Measurements from ENCODE around the gene DYNLT5.
"Not testable (repeated sequence)": the region's sequence is repeated elsewhere in the genome, so short reads cannot be mapped to it uniquely, and the experiment has no call there.

The DYNLT5 gene

DNA sequence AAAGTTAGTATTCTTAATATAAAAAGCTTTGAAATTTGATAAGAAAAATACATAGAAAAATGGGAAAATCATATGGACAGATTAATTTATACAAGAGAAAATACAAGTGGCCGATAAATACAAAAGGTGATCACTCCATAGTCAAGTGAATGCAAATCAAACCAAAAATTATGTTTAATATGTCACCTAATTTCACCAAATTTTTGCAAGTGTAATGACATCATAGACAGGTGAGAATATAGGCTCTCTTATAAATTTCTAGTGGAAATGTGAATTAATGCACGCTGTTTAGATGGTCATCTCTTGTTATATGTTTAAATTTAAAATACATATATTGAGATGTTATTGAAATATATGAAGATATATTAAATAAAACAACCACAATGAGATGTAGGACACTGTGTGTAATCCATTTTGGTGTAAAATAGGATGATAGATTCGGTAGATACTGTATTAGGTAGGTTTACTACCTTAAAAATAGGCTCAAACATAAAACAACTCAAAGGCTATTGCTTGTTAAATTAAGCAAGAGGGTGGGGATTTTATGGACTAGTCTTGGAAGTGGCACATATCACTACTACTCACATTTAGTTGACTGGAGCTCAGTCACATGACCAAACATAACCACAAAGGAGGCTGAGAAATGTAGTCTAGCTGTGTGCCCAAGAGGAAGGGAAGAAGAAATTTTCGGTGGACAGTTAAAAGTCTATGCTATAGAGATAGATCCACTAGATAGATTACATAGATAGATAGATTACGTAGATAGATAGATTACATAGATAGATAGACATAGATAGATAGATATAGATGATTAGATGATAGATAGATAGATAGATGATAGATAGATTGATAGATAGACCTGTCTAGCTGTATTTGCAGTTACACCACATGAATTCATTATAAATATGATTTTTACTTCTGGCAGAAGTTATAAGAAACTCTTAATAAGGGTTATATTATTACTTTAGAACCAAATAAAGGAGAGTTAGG lies 39.7 kb downstream of the DYNLT5 start:
- DNase-seq (ENCODE audit: low spot score) = no peak
- in situ Hi-C loops (cut with MboI; ENCODE audit: low pct_unique_long_range_greater_than_20kb, low sequenced_read_pairs, unreplicated experiment) = no loop called here
- TF ChIP-seq, protein P1, sequence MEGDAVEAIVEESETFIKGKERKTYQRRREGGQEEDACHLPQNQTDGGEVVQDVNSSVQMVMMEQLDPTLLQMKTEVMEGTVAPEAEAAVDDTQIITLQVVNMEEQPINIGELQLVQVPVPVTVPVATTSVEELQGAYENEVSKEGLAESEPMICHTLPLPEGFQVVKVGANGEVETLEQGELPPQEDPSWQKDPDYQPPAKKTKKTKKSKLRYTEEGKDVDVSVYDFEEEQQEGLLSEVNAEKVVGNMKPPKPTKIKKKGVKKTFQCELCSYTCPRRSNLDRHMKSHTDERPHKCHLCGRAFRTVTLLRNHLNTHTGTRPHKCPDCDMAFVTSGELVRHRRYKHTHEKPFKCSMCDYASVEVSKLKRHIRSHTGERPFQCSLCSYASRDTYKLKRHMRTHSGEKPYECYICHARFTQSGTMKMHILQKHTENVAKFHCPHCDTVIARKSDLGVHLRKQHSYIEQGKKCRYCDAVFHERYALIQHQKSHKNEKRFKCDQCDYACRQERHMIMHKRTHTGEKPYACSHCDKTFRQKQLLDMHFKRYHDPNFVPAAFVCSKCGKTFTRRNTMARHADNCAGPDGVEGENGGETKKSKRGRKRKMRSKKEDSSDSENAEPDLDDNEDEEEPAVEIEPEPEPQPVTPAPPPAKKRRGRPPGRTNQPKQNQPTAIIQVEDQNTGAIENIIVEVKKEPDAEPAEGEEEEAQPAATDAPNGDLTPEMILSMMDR (IDR thresholded peaks at IDR 0.05; ENCODE audit: extremely low read depth, insufficient read depth, missing control alignments) = no peak

DNA sequence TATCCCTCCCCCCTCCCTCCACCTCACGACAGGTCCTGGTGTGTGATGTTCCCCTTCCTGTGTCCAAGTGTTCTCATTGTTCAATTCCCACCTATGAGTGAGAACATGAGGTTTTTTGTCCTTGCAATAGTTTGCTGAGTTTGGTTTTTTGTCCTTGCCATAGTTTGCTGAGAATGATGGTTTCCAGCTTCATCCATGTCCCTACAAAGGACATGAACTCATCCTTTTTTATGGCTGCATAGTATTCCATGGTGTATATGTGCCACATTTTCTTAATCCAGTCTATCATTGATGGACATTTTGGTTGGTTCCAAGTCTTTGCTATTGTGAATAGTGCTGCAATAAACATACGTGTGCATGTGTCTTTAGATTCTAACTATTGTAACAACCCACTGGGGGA lies 43.6 kb downstream of the DYNLT5 start:
- in situ Hi-C loops (cut with MboI; ENCODE audit: low pct_unique_long_range_greater_than_20kb, low sequenced_read_pairs, unreplicated experiment); DNase-seq (ENCODE audit: low spot score): not testable (repeated sequence)

DNA sequence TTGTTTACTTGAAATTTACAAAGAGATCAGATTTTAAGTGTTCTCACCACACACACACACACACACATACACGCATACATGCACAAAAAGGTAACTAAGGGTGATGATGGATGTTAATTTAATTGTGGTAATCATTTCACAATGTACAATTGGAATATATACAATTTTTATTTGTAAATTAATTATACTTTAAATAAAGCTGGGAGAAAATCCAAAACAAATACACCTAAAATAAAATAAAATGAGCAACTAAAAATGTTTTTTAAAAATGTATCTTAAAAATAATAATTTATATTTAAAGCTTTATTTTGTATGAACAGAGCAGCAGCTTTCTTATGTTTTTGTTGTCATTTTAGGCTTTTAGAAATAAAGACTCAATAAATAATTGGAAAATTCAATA lies 57.0 kb downstream of the DYNLT5 start:
- in situ Hi-C loops (cut with MboI; ENCODE audit: low pct_unique_long_range_greater_than_20kb, low sequenced_read_pairs, unreplicated experiment) = no loop called here
- no peak for DNase-seq (ENCODE audit: low spot score)
- TF ChIP-seq, protein P1 (IDR thresholded peaks at IDR 0.05; ENCODE audit: extremely low read depth, insufficient read depth, missing control alignments) = no peak

DNA sequence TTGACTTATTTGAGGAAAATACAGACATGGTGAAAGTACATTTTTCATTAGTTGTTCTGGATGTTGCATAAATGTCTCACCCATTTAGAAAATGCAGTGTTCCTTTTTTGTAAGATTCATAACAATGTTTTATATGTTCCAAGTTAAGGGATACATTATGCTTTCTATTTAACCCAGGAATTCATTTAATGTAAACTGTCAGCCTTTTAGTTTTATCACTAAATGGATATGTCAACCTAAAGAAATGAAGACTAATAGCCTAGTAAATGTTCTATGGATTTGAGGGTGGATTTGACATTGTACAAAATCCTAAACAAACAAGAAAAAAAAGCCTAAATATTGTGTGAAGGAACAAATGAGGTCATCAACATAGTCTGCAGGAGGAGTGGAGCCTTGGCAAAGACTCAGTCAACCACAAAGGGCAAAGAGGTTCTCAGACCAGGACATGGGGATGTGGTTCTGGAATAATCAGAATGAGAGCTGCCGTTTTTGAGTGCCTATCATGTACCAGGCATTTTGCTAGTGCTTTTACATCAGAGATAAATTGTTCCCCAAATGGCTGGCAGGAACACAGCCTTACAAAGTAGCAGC lies 57.6 kb downstream of the DYNLT5 start:
- in situ Hi-C loops (cut with MboI; ENCODE audit: low pct_unique_long_range_greater_than_20kb, low sequenced_read_pairs, unreplicated experiment) = no loop called here
- no peak for DNase-seq (ENCODE audit: low spot score)
- TF ChIP-seq, protein P1 (IDR thresholded peaks at IDR 0.05; ENCODE audit: extremely low read depth, insufficient read depth, missing control alignments) = no peak

DNA sequence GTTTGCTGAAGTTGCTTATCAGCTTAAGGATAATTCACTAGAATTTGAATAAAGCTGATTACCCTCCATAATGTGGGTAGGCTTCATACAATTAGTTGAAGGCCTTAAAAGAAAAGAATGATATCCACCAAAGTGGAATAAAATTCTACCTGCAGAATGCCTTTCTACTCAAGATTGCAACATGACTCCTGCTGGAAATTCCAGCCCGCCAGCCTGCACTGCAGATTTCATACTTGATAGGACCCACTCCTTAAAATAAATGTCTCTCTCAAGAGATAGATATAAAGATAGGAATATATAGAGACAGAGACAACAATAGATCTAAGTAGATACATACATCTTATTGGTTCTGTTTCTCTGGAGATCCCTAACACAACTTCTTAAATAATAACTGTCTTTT lies 72.5 kb downstream of the DYNLT5 start:
- in situ Hi-C loops (cut with MboI; ENCODE audit: low pct_unique_long_range_greater_than_20kb, low sequenced_read_pairs, unreplicated experiment) = no loop called here
- DNase-seq (ENCODE audit: low spot score) = no peak
- TF ChIP-seq, protein P1 (IDR thresholded peaks at IDR 0.05; ENCODE audit: extremely low read depth, insufficient read depth, missing control alignments) = no peak

Measured in GM13977 (cell line).